Esophagus squamous epithelium (tissue), 4 donors: ENCODE data around the gene KCNJ18.
"Not testable (repeated sequence)": the region's sequence is repeated elsewhere in the genome, so short reads cannot be mapped to it uniquely, and the experiment has no call there.

Experiments used
- CTCF ChIP-seq, 6 experiments: fragments of 450-650 bp in 4 of 6; fragments of 200-600 bp in 2 of 6; sonication (generic) in 2 of 6; IDR thresholded peaks; one replicate each; pipeline ENCODE4 v1.5.1; 2016 to 2019; ENCODE audit warnings: antibody characterized with exemption in 6 of 6, mild to moderate bottlenecking in 4 of 6, moderate library complexity in 4 of 6
- POLR2A ChIP-seq, 4 donors: fragments of 450-650 bp; IDR thresholded peaks; one replicate each; pipeline ENCODE4 v1.6.1; 2017; ENCODE audit warnings: antibody characterized with exemption in 4 of 4, mild to moderate bottlenecking in 4 of 4, moderate library complexity in 3 of 4

GRCh38 chr17:21733931-21734330 lies 41.6 kb downstream of the KCNJ18 start:
- not testable (repeated sequence) for TF ChIP-seq CTCF, POLR2A (IDR thresholded peaks at IDR 0.05)
